ENCODE results near the gene IKZF4. TPM values are rescaled to one million over a fixed set of nuclear protein-coding genes. Genes with fewer than 3 reads are reported as not detected.

IKZF4 gene
- total and polyA plus RNA-seq, 2 donors (not counting 1 experiment from before 2014, with no cell fraction given), result 2.3 to 7.6 TPM

DNA sequence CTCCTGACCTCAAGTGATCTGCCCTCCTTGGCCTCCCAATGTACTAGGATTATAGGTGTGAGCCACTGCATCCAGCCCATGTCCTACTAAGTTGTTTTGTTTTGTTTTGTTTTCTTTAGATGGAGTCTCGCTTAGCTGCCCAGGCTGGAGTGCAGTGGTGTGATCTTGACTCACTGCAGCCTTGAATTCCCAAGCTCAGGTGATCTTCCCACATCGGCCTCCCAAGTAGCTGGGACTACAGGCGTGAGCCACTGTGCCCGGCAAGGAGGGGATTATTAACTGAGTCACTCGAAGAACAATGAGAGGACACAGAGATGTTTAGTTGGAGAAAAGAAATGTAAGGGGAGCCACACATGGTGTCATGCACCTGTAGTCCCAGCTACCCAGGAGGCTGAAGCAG, 41.1 kb downstream of the IKZF4 start:
- H3K9me3 Mint-ChIP-seq (ENCODE audit: insufficient read depth), result no peaks in the 10 kb centered on the region
- H3K36me3 ChIP-seq (replicated peaks in 1 of 2; ENCODE audit: control extremely low read depth in 1 of 2, control insufficient read depth in 1 of 2, extremely low read depth in 1 of 2, insufficient read depth in 2 of 2, low read length in 1 of 2), result no peaks in the 10 kb centered on the region
- H3K27ac ChIP-seq (ENCODE audit: low read length in 2 of 2), result no peak overlapping the region
- H3K4me1 ChIP-seq (ENCODE audit: control insufficient read depth in 2 of 2, insufficient read depth in 2 of 2, low read length in 2 of 2), result no peaks in the 10 kb centered on the region
- no peak overlapping the region for H2AFZ ChIP-seq (ENCODE audit: insufficient read depth, low read depth, low read length, poor library complexity, severe bottlenecking)
- no peaks in the 10 kb centered on the region for H3K27me3 ChIP-seq (replicated peaks in 1 of 4; ENCODE audit: control extremely low read depth in 1 of 4, control insufficient read depth in 3 of 4, insufficient read depth in 4 of 4, low read length in 3 of 4)
- H4K20me1 ChIP-seq (ENCODE audit: control insufficient read depth, insufficient read depth, low read length, poor library complexity, severe bottlenecking), result no peaks in the 10 kb centered on the region
- no peak overlapping the region for H3K4me3 Mint-ChIP-seq
- H3K4me2 ChIP-seq (replicated peaks; ENCODE audit: low read depth, low read length, poor library complexity, severe bottlenecking), result no peak overlapping the region
- H3K79me2 ChIP-seq (ENCODE audit: control insufficient read depth, insufficient read depth, low read length), result no peaks in the 10 kb centered on the region
- CTCF ChIA-PET, result interaction anchor here (1.5 kb wide), 1 partner anchor 17 kb away, joined by 4 read pairs; no protein-coding TSS in a partner anchor
- no peaks in the 10 kb centered on the region for H3K4me1 Mint-ChIP-seq
- no peaks in the 10 kb centered on the region for H3K9me3 ChIP-seq (ENCODE audit: control extremely low read depth in 1 of 3, control insufficient read depth in 2 of 3, insufficient read depth in 1 of 3, low read length in 2 of 3)
- intact Hi-C loops (cut with micrococcal nuclease), result no loop called here
- H3K4me3 ChIP-seq (ENCODE audit: control extremely low read depth in 1 of 5, extremely low read depth in 1 of 5, insufficient read depth in 1 of 5, low read depth in 2 of 5, low read length in 4 of 5), result no peak overlapping the region
- POLR2A ChIA-PET, result no interaction called here
- no peak overlapping the region for H3K9ac ChIP-seq (ENCODE audit: low read length)
- TF ChIP-seq, protein P1, sequence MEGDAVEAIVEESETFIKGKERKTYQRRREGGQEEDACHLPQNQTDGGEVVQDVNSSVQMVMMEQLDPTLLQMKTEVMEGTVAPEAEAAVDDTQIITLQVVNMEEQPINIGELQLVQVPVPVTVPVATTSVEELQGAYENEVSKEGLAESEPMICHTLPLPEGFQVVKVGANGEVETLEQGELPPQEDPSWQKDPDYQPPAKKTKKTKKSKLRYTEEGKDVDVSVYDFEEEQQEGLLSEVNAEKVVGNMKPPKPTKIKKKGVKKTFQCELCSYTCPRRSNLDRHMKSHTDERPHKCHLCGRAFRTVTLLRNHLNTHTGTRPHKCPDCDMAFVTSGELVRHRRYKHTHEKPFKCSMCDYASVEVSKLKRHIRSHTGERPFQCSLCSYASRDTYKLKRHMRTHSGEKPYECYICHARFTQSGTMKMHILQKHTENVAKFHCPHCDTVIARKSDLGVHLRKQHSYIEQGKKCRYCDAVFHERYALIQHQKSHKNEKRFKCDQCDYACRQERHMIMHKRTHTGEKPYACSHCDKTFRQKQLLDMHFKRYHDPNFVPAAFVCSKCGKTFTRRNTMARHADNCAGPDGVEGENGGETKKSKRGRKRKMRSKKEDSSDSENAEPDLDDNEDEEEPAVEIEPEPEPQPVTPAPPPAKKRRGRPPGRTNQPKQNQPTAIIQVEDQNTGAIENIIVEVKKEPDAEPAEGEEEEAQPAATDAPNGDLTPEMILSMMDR (IDR thresholded peaks at IDR 0.05), result no peak
- no peak for TF ChIP-seq EZH2 (IDR thresholded peaks at IDR 0.05; ENCODE audit: borderline replicate concordance, insufficient read depth, low read depth, low read length, poor library complexity, severe bottlenecking)
- WGBS (ENCODE audit: insufficient coverage), result 95% methylated on average over 4 of the region's 5 CpGs
- no peak overlapping the region for H3K27ac Mint-ChIP-seq
- peaks cover 3% of the 10 kb centered on the region for H3K27me3 Mint-ChIP-seq
- ATAC-seq (ENCODE audit: low read depth) (no peak), DNase-seq (no peak)

DNA sequence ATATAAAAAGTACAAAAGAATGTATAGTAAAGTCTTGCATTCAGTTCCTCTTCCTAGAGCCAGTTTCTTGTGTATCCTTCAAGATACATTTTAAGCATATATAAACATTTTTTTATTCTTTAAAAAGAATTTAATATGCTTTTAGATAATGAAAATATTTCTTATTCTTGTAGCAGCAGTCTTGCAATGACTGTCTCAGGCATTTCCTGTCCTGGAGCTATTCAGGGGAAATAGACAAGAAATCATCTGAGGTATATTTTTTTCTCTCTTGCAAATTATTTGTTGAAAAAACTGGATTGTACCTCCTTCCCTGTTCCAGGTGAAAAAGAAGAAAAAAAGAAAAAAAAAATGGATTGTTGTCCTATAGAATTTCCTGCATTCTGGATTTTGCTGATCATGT, 42.2 kb downstream of the IKZF4 start:
- no peak overlapping the region for H3K4me3 ChIP-seq (ENCODE audit: control extremely low read depth in 1 of 5, extremely low read depth in 1 of 5, insufficient read depth in 1 of 5, low read depth in 2 of 5, low read length in 4 of 5)
- no peak overlapping the region for H2AFZ ChIP-seq (ENCODE audit: insufficient read depth, low read depth, low read length, poor library complexity, severe bottlenecking)
- Mint-ChIP-seq H3K27me3 (peaks cover 3% of the 10 kb centered on the region), H3K4me1 (no peaks in the 10 kb centered on the region), H3K9me3 (ENCODE audit: insufficient read depth) (no peaks in the 10 kb centered on the region), H3K4me3 (no peak overlapping the region), H3K27ac (no peak overlapping the region)
- intact Hi-C loops (cut with micrococcal nuclease), result no loop called here
- no peaks in the 10 kb centered on the region for H3K27me3 ChIP-seq (replicated peaks in 1 of 4; ENCODE audit: control extremely low read depth in 1 of 4, control insufficient read depth in 3 of 4, insufficient read depth in 4 of 4, low read length in 3 of 4)
- DNase-seq (no peak), ATAC-seq (ENCODE audit: low read depth) (no peak)
- no peaks in the 10 kb centered on the region for H3K36me3 ChIP-seq (replicated peaks in 1 of 2; ENCODE audit: control extremely low read depth in 1 of 2, control insufficient read depth in 1 of 2, extremely low read depth in 1 of 2, insufficient read depth in 2 of 2, low read length in 1 of 2)
- ChIA-PET CTCF (interaction anchor here (1.5 kb wide), 1 partner anchor 18 kb away, joined by 4 read pairs; no protein-coding TSS in a partner anchor), POLR2A (no interaction called here)
- TF ChIP-seq, protein P1 (IDR thresholded peaks at IDR 0.05), result no peak
- H3K27ac ChIP-seq (ENCODE audit: low read length in 2 of 2), result no peak overlapping the region
- H3K79me2 ChIP-seq (ENCODE audit: control insufficient read depth, insufficient read depth, low read length), result no peaks in the 10 kb centered on the region
- no peak overlapping the region for H3K9ac ChIP-seq (ENCODE audit: low read length)
- no peaks in the 10 kb centered on the region for H3K4me1 ChIP-seq (ENCODE audit: control insufficient read depth in 2 of 2, insufficient read depth in 2 of 2, low read length in 2 of 2)
- no peaks in the 10 kb centered on the region for H4K20me1 ChIP-seq (ENCODE audit: control insufficient read depth, insufficient read depth, low read length, poor library complexity, severe bottlenecking)
- no peaks in the 10 kb centered on the region for H3K9me3 ChIP-seq (ENCODE audit: control extremely low read depth in 1 of 3, control insufficient read depth in 2 of 3, insufficient read depth in 1 of 3, low read length in 2 of 3)
- H3K4me2 ChIP-seq (replicated peaks; ENCODE audit: low read depth, low read length, poor library complexity, severe bottlenecking), result no peak overlapping the region
